Testis (tissue), 3 donors: ENCODE data around the gene DPP6. TPM values are rescaled to one million over a fixed set of nuclear protein-coding genes. Genes with fewer than 3 reads are reported as not detected.

Experiments
- DNase-seq: peaks from one replicate; pipeline ENCODE4 v3.0.0-alpha.2; 2019
- H3K27ac ChIP-seq, 2 donors: fragments of 200-600 bp; sonication (generic); one replicate each; pipeline ENCODE4 v1.5.1; 2019
- H3K27me3 ChIP-seq: fragments of 200-600 bp; sonication (generic); one replicate; pipeline ENCODE4 v1.5.1; 2019
- H3K36me3 ChIP-seq: fragments of 200-600 bp; sonication (generic); one replicate; pipeline ENCODE4 v1.5.1; 2017; ENCODE audit warnings: low read depth; ENCODE audit errors: missing control alignments
- H3K4me1 ChIP-seq: fragments of 200-600 bp; sonication (generic); one replicate; pipeline ENCODE4 v1.5.1; 2019
- H3K4me3 ChIP-seq, 2 donors: fragments of 200-600 bp; sonication (generic); one replicate each; pipeline ENCODE4 v1.5.1; 2017 to 2019
- H3K9me3 ChIP-seq: fragments of 200-600 bp; sonication (generic); one replicate; pipeline ENCODE4 v1.5.1; 2017
- CTCF ChIP-seq, 3 experiments: fragments of 450-650 bp in 2 of 3; fragments of 200-600 bp in 1 of 3; sonication (generic) in 1 of 3; IDR thresholded peaks; one replicate each; pipeline ENCODE4 v1.5.1; 2016 to 2019; ENCODE audit warnings: antibody characterized with exemption in 3 of 3, mild to moderate bottlenecking in 2 of 3, moderate library complexity in 1 of 3
- POLR2A ChIP-seq: fragments of 450-650 bp; IDR thresholded peaks from one replicate; pipeline ENCODE4 v1.6.1; 2017; ENCODE audit warnings: antibody characterized with exemption, mild to moderate bottlenecking, moderate library complexity
- WGBS, 2 donors: methylation state at CpG; one replicate each; pipeline ENCODE4 v1.1.5; 2018; 5-methylcytosine and 5-hydroxymethylcytosine counted together
- intact Hi-C: fragments of 100-400 bp; cut with DNase I; formaldehyde crosslinking; loops from one replicate; pipeline ENCODE4 v1.15.1; 2023; ENCODE audit warnings: low total_unique reads
- polyA plus RNA-seq: library from polyadenylated mRNA; stranded (reverse); fragments of 350-450 nt; fragmentation: Illumina TruSeq; extraction: RNeasy Lipid Tissue Mini Kit (QIAGEN cat#74804); gene quantifications from one replicate; pipeline ENCODE4 v1.2.3, GENCODE V29; 2014; ENCODE audit warnings: low read depth, low replicate concordance; ENCODE audit not compliant: insufficient read depth
- total RNA-seq, 2 donors: library from RNA; depleted of rRNA; stranded (reverse); fragments of >200 nt; gene quantifications; one replicate each; pipeline ENCODE4 v1.2.3, GENCODE V29; 2016

The DPP6 gene
- total and polyA plus RNA-seq, 3 donors from 2014 or later = 26.0 to 78.3 (median 52.8) TPM

DNA sequence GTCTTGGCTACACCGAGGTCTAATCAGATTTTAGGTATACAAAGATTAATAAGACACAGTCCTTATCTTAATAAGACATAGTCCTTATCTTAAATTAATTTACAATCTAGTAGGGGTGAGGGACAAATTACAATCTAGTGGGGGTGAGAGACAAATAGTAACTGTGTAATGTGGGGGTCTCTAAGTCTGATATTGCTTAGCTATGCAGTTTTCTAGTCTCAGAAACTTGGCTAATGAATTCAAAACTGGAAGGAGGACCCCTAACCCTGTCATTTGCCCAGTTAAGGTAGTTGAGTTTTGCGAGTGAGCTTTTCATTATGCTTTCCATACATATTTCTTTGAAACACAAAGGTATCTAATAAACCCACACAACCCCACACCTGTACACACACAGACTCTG, 136.1 kb downstream of the DPP6 start:
- WGBS, 2 donors = 79 to 90% methylated on average over 2 of the region's 2 CpGs
- no peaks in the 10 kb centered on the region for H3K4me1 ChIP-seq
- no peaks in the 10 kb centered on the region for H3K27me3 ChIP-seq
- H3K4me3 ChIP-seq = no peak overlapping the region
- TF ChIP-seq POLR2A (no peak), CTCF (IDR thresholded peaks at IDR 0.05) (no peak)
- no peak for DNase-seq
- no peaks in the 10 kb centered on the region for H3K36me3 ChIP-seq
- no peaks in the 10 kb centered on the region for H3K9me3 ChIP-seq
- no peak overlapping the region for H3K27ac ChIP-seq
- intact Hi-C loops = no loop called here

- Histone ChIP-seq H3K36me3 (no peaks in the 10 kb centered on the region), H3K9me3 (no peaks in the 10 kb centered on the region), H3K4me1 (no peaks in the 10 kb centered on the region), H3K4me3 (no peak overlapping the region), H3K27me3 (no peaks in the 10 kb centered on the region), H3K27ac (no peak overlapping the region)
- no peak for DNase-seq
- 86 to 88% methylated on average over 7 of the region's 7 CpGs for WGBS, 2 donors
- TF ChIP-seq CTCF (IDR thresholded peaks at IDR 0.05) (no peak), POLR2A (no peak)
- intact Hi-C loops = no loop called here
These were observed 143.1 kb downstream of the DPP6 start for GRCh38 chr7:154195266-154195665.

DNA sequence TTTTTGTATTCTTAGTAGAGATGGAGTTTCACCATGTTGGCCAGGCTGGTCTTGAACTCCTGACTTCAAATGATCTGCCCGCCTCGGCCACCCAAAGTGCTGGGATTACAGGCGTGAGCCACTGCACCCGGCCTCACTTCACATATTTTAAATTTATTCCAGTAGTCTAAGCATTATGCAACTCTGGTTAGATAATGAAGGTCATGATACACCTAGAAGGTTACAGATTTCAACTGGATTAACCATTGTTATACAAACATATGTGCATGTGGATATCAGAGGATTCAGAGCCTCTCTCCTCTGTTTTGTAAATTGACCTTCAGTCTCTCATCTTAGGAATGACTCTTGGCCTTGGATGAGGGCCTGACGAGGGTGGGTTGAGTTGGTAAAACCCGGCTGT, 146.3 kb downstream of the DPP6 start:
- Histone ChIP-seq H3K9me3 (no peaks in the 10 kb centered on the region), H3K4me1 (no peaks in the 10 kb centered on the region), H3K4me3 (no peak overlapping the region), H3K27ac (no peak overlapping the region), H3K36me3 (no peaks in the 10 kb centered on the region), H3K27me3 (no peaks in the 10 kb centered on the region)
- intact Hi-C loops = no loop called here
- no peak for DNase-seq
- TF ChIP-seq CTCF (IDR thresholded peaks at IDR 0.05) (no peak), POLR2A (no peak)
- 85 to 88% methylated on average over 6 of the region's 6 CpGs for WGBS, 2 donors

DNA sequence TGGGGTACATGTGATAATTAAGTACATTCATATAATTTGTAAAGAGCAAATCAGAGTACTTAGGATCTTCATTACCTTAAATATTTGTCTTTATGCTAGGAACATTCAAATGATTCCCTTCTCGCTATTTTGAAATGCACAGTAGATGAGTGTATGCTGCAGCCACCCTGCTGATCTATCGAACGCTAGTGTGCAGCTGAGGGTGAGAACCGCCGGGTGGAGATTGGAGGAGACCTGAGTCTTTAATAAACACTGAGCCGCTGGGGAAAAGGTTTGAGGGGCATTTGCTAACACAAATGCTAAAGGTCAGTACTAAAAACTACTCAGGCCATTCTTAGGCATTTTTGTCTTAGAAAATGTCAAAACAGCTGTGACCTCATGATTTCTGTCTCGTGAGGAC, 148.0 kb downstream of the DPP6 start:
- H3K36me3 ChIP-seq = no peaks in the 10 kb centered on the region
- intact Hi-C loops = no loop called here
- WGBS, 2 donors = 72 to 78% methylated on average over 7 of the region's 7 CpGs
- DNase-seq = no peak
- no peaks in the 10 kb centered on the region for H3K9me3 ChIP-seq
- TF ChIP-seq CTCF (IDR thresholded peaks at IDR 0.05) = no peak
- no peak overlapping the region for H3K4me3 ChIP-seq
- no peaks in the 10 kb centered on the region for H3K27me3 ChIP-seq
- H3K27ac ChIP-seq = no peak overlapping the region
- H3K4me1 ChIP-seq = no peaks in the 10 kb centered on the region

DNA sequence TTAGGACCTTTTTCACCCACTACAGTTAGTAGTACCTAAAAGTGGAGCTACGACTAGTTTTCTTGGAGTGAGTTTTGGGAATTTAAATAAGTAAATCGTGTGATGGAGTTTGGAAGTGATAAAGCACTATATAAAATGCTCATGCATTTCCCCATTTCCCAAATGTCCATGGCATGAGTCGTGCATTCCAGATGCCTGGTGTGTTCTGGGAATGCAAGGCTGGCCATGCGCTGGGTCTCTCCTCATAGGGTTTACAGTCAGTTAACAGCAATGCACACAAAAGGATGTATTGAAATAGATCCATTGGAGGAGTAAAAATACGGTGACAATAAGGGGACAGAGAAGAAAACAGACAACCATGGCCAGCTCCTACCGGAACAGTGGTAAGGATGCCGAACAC, 149.8 kb downstream of the DPP6 start:
- H3K9me3 ChIP-seq = no peaks in the 10 kb centered on the region
- DNase-seq = no peak
- WGBS, 2 donors = 78 to 87% methylated on average over 7 of the region's 7 CpGs
- TF ChIP-seq POLR2A (no peak), CTCF (IDR thresholded peaks at IDR 0.05) (no peak)
- no peak overlapping the region for H3K27ac ChIP-seq
- intact Hi-C loops = no loop called here
- H3K27me3 ChIP-seq = no peaks in the 10 kb centered on the region
- no peaks in the 10 kb centered on the region for H3K36me3 ChIP-seq
- H3K4me1 ChIP-seq = no peaks in the 10 kb centered on the region
- H3K4me3 ChIP-seq = no peak overlapping the region
